NOMO-1 treated with DMSO at 0.1 percent for 48 hours (cell line): Measurements from ENCODE around the gene MYRIP.
A peak's percentile ranks its signal among the peaks of the same experiment; 100 is the strongest.

Source experiments
- DNase-seq: peaks from one replicate; lab custom pipeline; 2025; ENCODE audit not compliant: unreplicated experiment; lab: John Stamatoyannopoulos, UW

Gene MYRIP

GRCh38 chr3:39965461-39965860 lies 156.1 kb downstream of the MYRIP start:
- DNase-seq = no peak

GRCh38 chr3:39965997-39966396 lies 156.6 kb downstream of the MYRIP start:
- DNase-seq = no peak

GRCh38 chr3:39970982-39971381 lies 161.6 kb downstream of the MYRIP start:
- no peak for DNase-seq

- no peak for DNase-seq
Observed at GRCh38 chr3:39971559-39972031, 162.2 kb downstream of the MYRIP start.

- no peak for DNase-seq
Observed at GRCh38 chr3:39972508-39972907, 163.1 kb downstream of the MYRIP start.

- DNase-seq = no peak
Observed at GRCh38 chr3:39977058-39977794, 167.8 kb downstream of the MYRIP start.

GRCh38 chr3:39978308-39978707 lies 168.9 kb downstream of the MYRIP start:
- no peak for DNase-seq

- no peak for DNase-seq
Observed at GRCh38 chr3:39980058-39980457, 170.6 kb downstream of the MYRIP start.

GRCh38 chr3:39980781-39981180 lies 171.4 kb downstream of the MYRIP start:
- DNase-seq = no peak

GRCh38 chr3:39981547-39982184 lies 172.3 kb downstream of the MYRIP start:
- no peak for DNase-seq

- no peak for DNase-seq
Observed at GRCh38 chr3:39982665-39983357, 173.4 kb downstream of the MYRIP start.

- DNase-seq = no peak
Observed at GRCh38 chr3:39989746-39990145, 180.3 kb downstream of the MYRIP start.

- DNase-seq = peak; percentile 16
Observed at GRCh38 chr3:39990532-39990931, 181.1 kb downstream of the MYRIP start.

GRCh38 chr3:40008796-40009195 lies 199.4 kb downstream of the MYRIP start:
- no peak for DNase-seq

GRCh38 chr3:40009991-40010390 lies 200.6 kb downstream of the MYRIP start:
- no peak for DNase-seq

- no peak for DNase-seq
Observed at GRCh38 chr3:40012381-40012780, 203.0 kb downstream of the MYRIP start.

- no peak for DNase-seq
Observed at GRCh38 chr3:40016391-40016790, 207.0 kb downstream of the MYRIP start.

GRCh38 chr3:40018369-40018768 lies 209.0 kb downstream of the MYRIP start:
- no peak for DNase-seq

GRCh38 chr3:40019376-40019775 lies 210.0 kb downstream of the MYRIP start:
- no peak for DNase-seq

GRCh38 chr3:40020689-40021088 lies 211.3 kb downstream of the MYRIP start:
- no peak for DNase-seq

GRCh38 chr3:40021338-40021737 lies 211.9 kb downstream of the MYRIP start:
- DNase-seq = no peak

- no peak for DNase-seq
Observed at GRCh38 chr3:40022297-40022827, 213.0 kb downstream of the MYRIP start.
